ENCODE data around the gene SPDYE4. TPM values are rescaled to one million over a fixed set of nuclear protein-coding genes. Genes with fewer than 3 reads are reported as not detected.

SPDYE4 gene
- total RNA-seq, 4 donors from 2014 or later = not detected

DNA sequence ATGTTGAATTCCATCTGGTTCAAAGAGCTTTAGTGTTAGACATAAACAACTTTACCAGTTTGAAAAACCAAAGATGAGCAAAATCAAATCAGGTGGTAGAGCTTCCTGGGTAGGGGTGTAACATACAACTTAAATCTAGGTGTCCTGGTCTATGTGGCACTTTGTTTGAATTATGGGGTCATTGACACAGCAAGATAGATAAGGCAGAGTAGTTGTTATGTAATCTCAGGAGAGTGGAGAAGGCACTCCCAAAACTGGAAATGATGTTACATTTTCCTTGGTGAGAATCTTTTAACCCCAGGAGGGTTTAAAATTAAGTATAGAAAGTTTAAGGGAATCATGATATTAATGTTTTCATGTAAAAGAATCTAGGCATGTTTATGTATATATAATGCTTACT, 45.6 kb downstream of the SPDYE4 start:
- ATAC-seq = no peak
- TF ChIP-seq POLR2A (IDR thresholded peaks at IDR 0.05) = no peak
- no peak for TF ChIP-seq CTCF (IDR thresholded peaks at IDR 0.05 in 4 of 5, conservative IDR thresholded peaks at IDR 0.05 in 1 of 5)
- intact Hi-C loops (cut with DNase I; ENCODE audit: low total_unique reads) = no loop called here

DNA sequence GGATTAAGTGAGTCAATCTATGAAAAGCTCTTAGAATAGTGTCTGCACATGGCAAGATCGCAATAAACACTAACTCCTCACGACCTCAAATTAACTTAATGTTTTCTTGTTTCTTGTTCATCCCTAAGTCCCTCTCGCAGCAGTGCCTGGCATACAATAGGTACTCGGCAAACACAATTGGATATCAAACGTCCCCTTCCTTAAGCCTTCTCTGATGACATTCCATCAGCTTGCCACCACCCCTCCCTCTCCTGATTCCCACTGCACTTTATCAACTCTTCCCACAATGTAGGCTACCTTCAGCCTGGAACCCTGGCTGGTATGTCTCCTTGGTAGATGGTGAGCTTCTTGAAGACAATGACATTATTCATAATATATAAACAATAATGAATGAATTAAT, 47.1 kb downstream of the SPDYE4 start:
- intact Hi-C loops (cut with DNase I; ENCODE audit: low total_unique reads) = no loop called here
- no peaks in the 10 kb centered on the region for H3K36me3 ChIP-seq
- no peaks in the 10 kb centered on the region for H3K4me1 ChIP-seq
- DNase-seq (no peak), ATAC-seq (no peak)
- in situ Hi-C loops (cut with MboI; ENCODE audit: low sequenced_read_pairs in 4 of 4) = loop anchor here in 1 of 4 donors (25.0 kb wide), 1 partner anchor 101 kb away; no protein-coding TSS in a partner anchor
- no peak overlapping the region for H3K4me3 ChIP-seq
- peaks cover 0 to 2% (median 0%) of the 10 kb centered on the region in 3 donors for H3K27me3 ChIP-seq
- no peaks in the 10 kb centered on the region for H3K9me3 ChIP-seq
- TF ChIP-seq POLR2A (IDR thresholded peaks at IDR 0.05) (no peak), CTCF (IDR thresholded peaks at IDR 0.05 in 4 of 5, conservative IDR thresholded peaks at IDR 0.05 in 1 of 5) (no peak)
- no peak overlapping the region for H3K27ac ChIP-seq

More for the DNA sequence above, 45.6 kb downstream of the SPDYE4 start:
- DNase-seq = no peak
- Histone ChIP-seq H3K4me3 (no peak overlapping the region), H3K27ac (no peak overlapping the region), H3K9me3 (no peaks in the 10 kb centered on the region), H3K27me3 (peaks cover 0 to 1% (median 0%) of the 10 kb centered on the region in 3 donors), H3K36me3 (no peaks in the 10 kb centered on the region), H3K4me1 (no peaks in the 10 kb centered on the region)
- in situ Hi-C loops (cut with MboI; ENCODE audit: low sequenced_read_pairs in 4 of 4) = loop anchor here in 1 of 4 donors (25.0 kb wide), 1 partner anchor 100 kb away; no protein-coding TSS in a partner anchor

DNA sequence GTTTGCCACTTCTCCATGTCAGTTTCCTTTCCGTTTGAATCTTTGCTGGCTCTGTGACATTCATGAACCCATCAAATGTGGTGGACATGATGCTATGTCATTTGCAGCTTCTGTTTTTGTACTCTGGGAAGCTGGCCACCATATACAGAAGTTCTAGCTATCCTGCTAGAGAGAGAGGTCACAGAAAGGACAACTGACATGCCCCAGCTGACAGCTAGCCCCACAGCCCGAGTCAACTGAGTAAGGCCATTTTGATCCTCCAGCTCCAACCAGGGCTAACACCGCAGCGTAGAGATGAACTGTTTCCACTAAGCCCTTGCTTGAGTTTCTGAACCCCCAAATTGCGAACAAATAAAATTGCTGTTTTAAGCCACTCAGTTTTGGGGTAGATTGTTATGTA, 47.5 kb downstream of the SPDYE4 start:
- Histone ChIP-seq H3K27me3 (peaks cover 0 to 2% (median 0%) of the 10 kb centered on the region in 3 donors), H3K36me3 (no peaks in the 10 kb centered on the region), H3K9me3 (no peaks in the 10 kb centered on the region), H3K27ac (no peak overlapping the region), H3K4me3 (no peak overlapping the region), H3K4me1 (no peaks in the 10 kb centered on the region)
- ATAC-seq (no peak), DNase-seq (no peak)
- intact Hi-C loops (cut with DNase I; ENCODE audit: low total_unique reads) = no loop called here
- TF ChIP-seq POLR2A (IDR thresholded peaks at IDR 0.05) (no peak), CTCF (IDR thresholded peaks at IDR 0.05 in 4 of 5, conservative IDR thresholded peaks at IDR 0.05 in 1 of 5) (no peak)
- in situ Hi-C loops (cut with MboI; ENCODE audit: low sequenced_read_pairs in 4 of 4) = loop anchor here in 1 of 4 donors (25.0 kb wide), 1 partner anchor 101 kb away; no protein-coding TSS in a partner anchor

DNA sequence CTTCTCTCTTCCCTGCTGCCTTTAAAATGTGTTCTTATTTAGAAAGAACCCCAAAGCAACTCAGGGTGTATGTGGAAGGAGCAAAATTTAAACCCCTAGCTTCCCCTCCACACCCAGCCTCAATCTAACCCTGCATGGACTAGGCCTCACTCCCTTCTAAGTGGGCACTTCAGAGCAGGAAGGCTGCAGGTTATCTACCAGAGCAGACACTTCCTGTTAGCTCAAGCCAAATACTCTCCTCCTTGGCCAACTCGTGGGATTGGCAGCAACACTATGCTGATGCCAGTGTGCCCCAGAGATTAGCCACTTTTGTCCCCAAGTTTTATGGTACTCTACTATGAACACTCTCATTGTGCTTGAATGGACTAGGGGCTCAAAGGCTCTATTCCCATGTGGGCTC, 49.3 kb downstream of the SPDYE4 start:
- Histone ChIP-seq H3K27ac (no peak overlapping the region), H3K36me3 (no peaks in the 10 kb centered on the region), H3K4me3 (no peak overlapping the region), H3K27me3 (peaks cover 0 to 2% (median 0%) of the 10 kb centered on the region in 3 donors), H3K9me3 (no peaks in the 10 kb centered on the region), H3K4me1 (no peaks in the 10 kb centered on the region)
- no peak for ATAC-seq
- no peak for DNase-seq
- intact Hi-C loops (cut with DNase I; ENCODE audit: low total_unique reads) = no loop called here
- TF ChIP-seq POLR2A (IDR thresholded peaks at IDR 0.05) (no peak), CTCF (IDR thresholded peaks at IDR 0.05 in 4 of 5, conservative IDR thresholded peaks at IDR 0.05 in 1 of 5) (no peak)
- in situ Hi-C loops (cut with MboI; ENCODE audit: low sequenced_read_pairs in 4 of 4) = loop anchor here in 1 of 4 donors (25.0 kb wide), 1 partner anchor 103 kb away; no protein-coding TSS in a partner anchor

DNA sequence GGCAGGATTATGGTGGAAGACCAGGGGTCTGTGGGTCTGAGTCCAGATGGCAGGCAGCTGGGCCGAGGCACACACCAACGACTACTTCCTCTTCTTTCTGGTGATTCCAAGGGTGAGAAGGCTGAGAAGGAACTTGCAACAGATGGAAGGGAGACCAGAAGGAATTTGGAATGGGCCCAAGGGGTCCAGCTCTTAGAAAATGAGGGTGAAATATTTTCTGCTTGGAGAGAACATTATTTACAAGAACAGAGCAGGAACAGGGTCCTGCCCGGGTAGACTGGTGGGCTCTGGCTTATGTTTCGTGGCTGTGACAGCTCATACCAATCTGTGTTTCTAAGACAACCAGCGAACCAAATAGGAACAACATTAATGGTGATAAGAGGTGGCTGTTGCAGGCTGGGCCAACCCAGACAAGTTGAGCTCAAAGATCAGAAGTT, 50.3 kb downstream of the SPDYE4 start:
- DNase-seq (no peak), ATAC-seq (no peak)
- TF ChIP-seq POLR2A (IDR thresholded peaks at IDR 0.05) (no peak), CTCF (IDR thresholded peaks at IDR 0.05 in 4 of 5, conservative IDR thresholded peaks at IDR 0.05 in 1 of 5) (no peak)
- in situ Hi-C loops (cut with MboI; ENCODE audit: low sequenced_read_pairs in 4 of 4) (loop anchor here in 1 of 4 donors (25.0 kb wide), 1 partner anchor 104 kb away; no protein-coding TSS in a partner anchor), intact Hi-C loops (cut with DNase I; ENCODE audit: low total_unique reads) (no loop called here)
- H3K4me3 ChIP-seq = no peak overlapping the region
- H3K27me3 ChIP-seq = peaks cover 0 to 2% (median 0%) of the 10 kb centered on the region in 3 donors
- H3K9me3 ChIP-seq = no peaks in the 10 kb centered on the region
- H3K27ac ChIP-seq = no peak overlapping the region
- no peaks in the 10 kb centered on the region for H3K36me3 ChIP-seq
- no peaks in the 10 kb centered on the region for H3K4me1 ChIP-seq
